Endothelial cell of umbilical vein (primary cell): Measurements from ENCODE around the gene MAPK4. TPM values are rescaled to one million over a fixed set of nuclear protein-coding genes. Genes with fewer than 3 reads are reported as not detected.

ENCODE experiments used
- BruUV-seq: library from RNA; stranded (reverse); fragments of 400-500 nt; replicated peaks from 2 replicates; lab custom pipeline; 2021; lab: Mats Ljungman, UMichigan
- CTCF ChIA-PET: fragments of 300-600, 350-600 bp; sonication (Branson Sonifier 250); formaldehyde crosslinking; loops from one replicate; lab custom pipeline; 2021; ENCODE audit warnings: antibody characterized with exemption, inconsistent platforms; lab: Charles Lee
- POLR2A ChIA-PET: fragments of 300-600, 350-600 bp; sonication (Branson Sonifier 250); formaldehyde crosslinking; loops from one replicate; lab custom pipeline; 2021; ENCODE audit warnings: antibody characterized with exemption, inconsistent platforms; lab: Charles Lee
- DNase-seq: peaks from one replicate; pipeline ENCODE4 v3.0.0-alpha.2; 2011; ENCODE audit warnings: low read depth, low spot score
- FAIRE-seq: peaks from 2 replicates; lab custom pipeline; 2011; peaks lifted over from hg19 to GRCh38; lab: Jason Lieb, UNC
- H2AFZ ChIP-seq: 2 replicates; pipeline ENCODE4 v1.6.0; 2012; ENCODE audit warnings: low read depth, low read length, control low read depth, inconsistent platforms
- H3K27ac ChIP-seq: 2 replicates; pipeline ENCODE4 v1.5.1; 2011; ENCODE audit warnings: low read depth, mild to moderate bottlenecking, control low read depth, low read length, moderate library complexity; ENCODE audit not compliant: insufficient read depth
- H3K27me3 ChIP-seq, 2 experiments: 2 replicates each; pipeline versions ENCODE4 v1.6.0 to v1.6.1; 2011; ENCODE audit warnings: low read length in 2 of 2, mixed read lengths in 1 of 2; ENCODE audit not compliant: control insufficient read depth in 2 of 2, insufficient read depth in 2 of 2
- H3K36me3 ChIP-seq, 2 experiments: 2 replicates in 1 of 2; 3 replicates in 1 of 2; pipeline ENCODE4 v1.5.1; 2011; ENCODE audit warnings: low read length in 2 of 2, mild to moderate bottlenecking in 1 of 2, moderate library complexity in 1 of 2; ENCODE audit not compliant: control insufficient read depth in 2 of 2, insufficient read depth in 2 of 2; ENCODE audit errors: extremely low read depth in 1 of 2
- H3K4me1 ChIP-seq: 3 replicates; pipeline ENCODE4 v1.5.1; 2011; ENCODE audit warnings: mild to moderate bottlenecking, low read length; ENCODE audit not compliant: control insufficient read depth, insufficient read depth; ENCODE audit errors: extremely low read depth
- H3K4me2 ChIP-seq: 2 replicates; pipeline ENCODE4 v1.6.1; 2011; ENCODE audit warnings: low read length, control low read depth, mixed read lengths; ENCODE audit not compliant: insufficient read depth
- H3K4me3 ChIP-seq, 3 experiments: fragments of 200-600 bp in 1 of 3; sonication (generic), shearing (Covaris generic) in 1 of 3; replicated peaks in 1 of 3; 2 replicates each; pipeline ENCODE4 v1.5.1; 2011 to 2016; ENCODE audit warnings: control low read depth in 3 of 3, low read length in 3 of 3, mild to moderate bottlenecking in 2 of 3, inconsistent platforms in 1 of 3, low read depth in 1 of 3, moderate library complexity in 1 of 3; ENCODE audit not compliant: insufficient read depth in 1 of 3
- H3K79me2 ChIP-seq: 2 replicates; pipeline ENCODE4 v1.6.0; 2012; ENCODE audit warnings: low read length, inconsistent platforms; ENCODE audit not compliant: control insufficient read depth, insufficient read depth
- H3K9ac ChIP-seq: replicated peaks from 2 replicates; pipeline ENCODE3; 2011; ENCODE audit warnings: low read length, control low read depth; ENCODE audit not compliant: insufficient read depth; ENCODE audit errors: extremely low read depth
- H3K9me1 ChIP-seq: replicated peaks from 3 replicates; pipeline ENCODE4 v1.6.0; 2011; ENCODE audit warnings: mild to moderate bottlenecking, low read length; ENCODE audit not compliant: control insufficient read depth, insufficient read depth; ENCODE audit errors: extremely low read depth
- H3K9me3 ChIP-seq: replicated peaks from 2 replicates; pipeline ENCODE4 v1.5.1; 2012; ENCODE audit warnings: low read length, inconsistent platforms; ENCODE audit not compliant: control insufficient read depth, insufficient read depth
- H4K20me1 ChIP-seq: replicated peaks from 2 replicates; pipeline ENCODE3; 2011; ENCODE audit warnings: mild to moderate bottlenecking, low read length; ENCODE audit not compliant: control insufficient read depth, insufficient read depth; ENCODE audit errors: extremely low read depth
- EZH2 ChIP-seq: IDR thresholded peaks from 2 replicates; pipeline ENCODE4 v1.6.1; 2012; ENCODE audit warnings: borderline replicate concordance, low read depth, mild to moderate bottlenecking, moderate library complexity, low read length, inconsistent platforms; ENCODE audit not compliant: severe bottlenecking
- FOS ChIP-seq: IDR thresholded peaks from 2 replicates; pipeline ENCODE4 v1.6.1; 2011; ENCODE audit warnings: mild to moderate bottlenecking, low read length, moderate library complexity, borderline replicate concordance; ENCODE audit not compliant: insufficient read depth
- GATA2 ChIP-seq: IDR thresholded peaks from 2 replicates; pipeline ENCODE4 v1.7.0; 2011; ENCODE audit warnings: low read depth, mild to moderate bottlenecking, moderate library complexity, mixed read lengths, low read length; ENCODE audit not compliant: insufficient read length, insufficient read depth
- JUN ChIP-seq: IDR thresholded peaks from 2 replicates; pipeline ENCODE4 v1.6.1; 2011; ENCODE audit warnings: borderline replicate concordance, low read depth; ENCODE audit not compliant: insufficient read length, insufficient read depth
- MYC ChIP-seq: IDR thresholded peaks from one replicate; pipeline ENCODE4 v1.6.1; 2011; ENCODE audit warnings: mild to moderate bottlenecking, low read depth, low read length
- POLR2A ChIP-seq: IDR thresholded peaks from 2 replicates; pipeline ENCODE4 v1.6.1; 2012; ENCODE audit warnings: low read depth, mild to moderate bottlenecking, control low read depth, low read length
- POLR2AphosphoS5 ChIP-seq: IDR thresholded peaks from 2 replicates; pipeline ENCODE4 v1.6.1; 2012; ENCODE audit warnings: low read depth, mild to moderate bottlenecking, control low read depth, low read length, moderate library complexity; ENCODE audit not compliant: insufficient read depth
- dilution Hi-C: fragments of 300-500 bp; cut with MboI; formaldehyde crosslinking; loops from one replicate; pipeline ENCODE4 v1.15.0; 2019; ENCODE audit warnings: low sequenced_read_pairs; ENCODE audit not compliant: extremely low pct_ligation_motif_present
- intact Hi-C: fragments of 100-400 bp; cut with micrococcal nuclease; formaldehyde crosslinking; loops from one replicate; pipeline ENCODE4 v1.10.0; 2022
- polyA plus RNA-seq, 4 experiments: library from polyadenylated mRNA; depleted of rRNA in 3 of 4; stranded (reverse) in 3 of 4; unstranded in 1 of 4; fragments of >200 nt; gene quantifications; 2 replicates each; pipeline versions ENCODE4 v1.2.1 to v1.2.3, GENCODE V29; 2011 to 2012; ENCODE audit warnings: missing spikeins in 1 of 4
- total RNA-seq: library from RNA; stranded (reverse); gene quantifications from 2 replicates; pipeline ENCODE4 v1.2.3, GENCODE V29; 2021
- TF ChIP-seq, protein P1 (sequence below), 2 donors: IDR thresholded peaks; 1 replicate in 1 of 2; 2 replicates in 1 of 2; pipeline ENCODE4 v1.5.1; 2011; ENCODE audit warnings: low read length in 2 of 2, mild to moderate bottlenecking in 2 of 2, moderate library complexity in 2 of 2, control low read depth in 1 of 2, inconsistent platforms in 1 of 2, low read depth in 1 of 2; ENCODE audit not compliant: insufficient read depth in 1 of 2; ENCODE audit errors: extremely low read depth in 1 of 2
- TF ChIP-seq, protein P2 (sequence below): IDR thresholded peaks from 2 replicates; pipeline ENCODE4 v1.6.1; 2011; ENCODE audit not compliant: insufficient read depth, insufficient read length

The MAPK4 gene
- total and polyA plus RNA-seq, 2 donors (not counting 3 experiments of a cell fraction or from before 2014, with no cell fraction given), result not detected

DNA sequence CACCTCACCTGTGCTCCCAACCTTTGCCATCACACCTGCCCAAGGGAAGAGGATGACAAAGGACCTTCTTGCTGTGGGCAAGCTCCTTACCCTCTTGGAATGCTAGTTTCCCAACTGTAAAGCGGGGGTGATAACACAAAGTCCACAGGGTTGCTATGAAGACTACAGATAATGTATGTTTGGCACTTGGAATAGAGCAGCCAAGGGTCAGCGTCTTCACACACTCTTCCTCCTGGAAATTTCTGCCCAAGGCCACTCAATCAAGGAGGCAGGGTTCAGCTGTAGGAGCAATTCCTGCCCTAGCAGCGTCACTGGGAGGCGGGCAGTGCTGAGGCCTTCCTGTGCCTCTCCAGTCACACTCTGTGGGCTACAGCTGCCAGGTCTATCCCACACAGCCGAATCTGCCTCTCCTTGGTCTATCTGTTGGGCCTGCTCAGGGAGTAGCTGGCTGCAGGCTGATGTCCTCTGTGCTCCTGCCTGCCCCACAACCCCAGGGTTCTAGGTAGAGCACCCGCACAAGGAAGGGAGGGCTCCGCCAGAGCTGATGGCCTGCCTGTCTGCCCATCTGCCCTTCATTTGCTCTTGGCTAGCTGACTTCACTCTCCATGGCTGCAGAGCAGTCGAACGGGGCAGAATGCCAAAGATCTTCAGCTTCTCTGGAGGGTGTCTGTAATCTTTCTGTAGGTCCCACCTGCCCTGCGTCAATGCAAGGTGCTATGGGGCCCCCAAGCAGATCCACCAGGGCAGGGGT, 168.0 kb downstream of the MAPK4 start:
- FAIRE-seq (no peak), DNase-seq (no peak)
- Histone ChIP-seq H3K9me1 (no peaks in the 10 kb centered on the region), H3K4me2 (no peak overlapping the region), H3K27me3 (no peaks in the 10 kb centered on the region), H3K9ac (no peak overlapping the region), H3K79me2 (no peaks in the 10 kb centered on the region), H3K4me1 (no peaks in the 10 kb centered on the region), H2AFZ (no peak overlapping the region), H3K36me3 (no peaks in the 10 kb centered on the region), H3K27ac (no peak overlapping the region), H3K4me3 (no peak overlapping the region), H4K20me1 (no peaks in the 10 kb centered on the region), H3K9me3 (no peaks in the 10 kb centered on the region)
- TF ChIP-seq POLR2A, result no peak
- TF ChIP-seq JUN, result no peak
- TF ChIP-seq, protein P1, sequence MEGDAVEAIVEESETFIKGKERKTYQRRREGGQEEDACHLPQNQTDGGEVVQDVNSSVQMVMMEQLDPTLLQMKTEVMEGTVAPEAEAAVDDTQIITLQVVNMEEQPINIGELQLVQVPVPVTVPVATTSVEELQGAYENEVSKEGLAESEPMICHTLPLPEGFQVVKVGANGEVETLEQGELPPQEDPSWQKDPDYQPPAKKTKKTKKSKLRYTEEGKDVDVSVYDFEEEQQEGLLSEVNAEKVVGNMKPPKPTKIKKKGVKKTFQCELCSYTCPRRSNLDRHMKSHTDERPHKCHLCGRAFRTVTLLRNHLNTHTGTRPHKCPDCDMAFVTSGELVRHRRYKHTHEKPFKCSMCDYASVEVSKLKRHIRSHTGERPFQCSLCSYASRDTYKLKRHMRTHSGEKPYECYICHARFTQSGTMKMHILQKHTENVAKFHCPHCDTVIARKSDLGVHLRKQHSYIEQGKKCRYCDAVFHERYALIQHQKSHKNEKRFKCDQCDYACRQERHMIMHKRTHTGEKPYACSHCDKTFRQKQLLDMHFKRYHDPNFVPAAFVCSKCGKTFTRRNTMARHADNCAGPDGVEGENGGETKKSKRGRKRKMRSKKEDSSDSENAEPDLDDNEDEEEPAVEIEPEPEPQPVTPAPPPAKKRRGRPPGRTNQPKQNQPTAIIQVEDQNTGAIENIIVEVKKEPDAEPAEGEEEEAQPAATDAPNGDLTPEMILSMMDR (IDR thresholded peaks at IDR 0.05; ENCODE audit: extremely low read depth in 1 of 2, insufficient read depth in 1 of 2, low read depth in 1 of 2, low read length in 2 of 2), result no peak
- TF ChIP-seq, protein P2, sequence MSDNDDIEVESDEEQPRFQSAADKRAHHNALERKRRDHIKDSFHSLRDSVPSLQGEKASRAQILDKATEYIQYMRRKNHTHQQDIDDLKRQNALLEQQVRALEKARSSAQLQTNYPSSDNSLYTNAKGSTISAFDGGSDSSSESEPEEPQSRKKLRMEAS, result no peak
- no peak for TF ChIP-seq MYC
- no peak for TF ChIP-seq EZH2
- no peak for TF ChIP-seq POLR2AphosphoS5
- TF ChIP-seq FOS, result no peak
- no peak for TF ChIP-seq GATA2
- dilution Hi-C loops, result no loop called here
- CTCF ChIA-PET, result no interaction called here
- POLR2A ChIA-PET, result no interaction called here
- no TSS peak for BruUV-seq
- intact Hi-C loops, result no loop called here
